NCI-H1436 treated with DMSO at 0.1 percent for 48 hours (cell line): ENCODE results near the gene FARSA.
A peak's percentile ranks its signal among the peaks of the same experiment; 100 is the strongest.
"Not testable (repeated sequence)": the region's sequence is repeated elsewhere in the genome, so short reads cannot be mapped to it uniquely, and the experiment has no call there.

ENCODE experiments used
- DNase-seq: peaks from one replicate; lab custom pipeline; 2025; lab: John Stamatoyannopoulos, UW

FARSA gene

GRCh38 chr19:12890787-12891552 lies 42.5 kb downstream of the FARSA start, which contains the start of gene GCDH:
Gene GCDH (plus strand): TSS chr19:12891160. CDS start chr19:12891305, 145 bp downstream.
- peak; percentile 96 for DNase-seq

- not testable (repeated sequence) for DNase-seq
Observed at GRCh38 chr19:12890299-12890786, 43.2 kb downstream of the FARSA start.

GRCh38 chr19:12888006-12888603 lies 45.4 kb downstream of the FARSA start:
- DNase-seq, result no peak

GRCh38 chr19:12886969-12887747 lies 46.4 kb downstream of the FARSA start, which contains the start of gene KLF1:
Gene KLF1 (minus strand): TSS chr19:12887201. CDS start chr19:12887140, 61 bp downstream.
- DNase-seq, result no peak

- no peak for DNase-seq
Observed at GRCh38 chr19:12886651-12886968, 46.9 kb downstream of the FARSA start.

- no peak for DNase-seq
Observed at GRCh38 chr19:12885749-12886650, 47.5 kb downstream of the FARSA start.

GRCh38 chr19:12884926-12885748 lies 48.4 kb downstream of the FARSA start:
- no peak for DNase-seq

GRCh38 chr19:12884627-12884925 lies 48.9 kb downstream of the FARSA start:
- DNase-seq, result no peak

- DNase-seq, result no peak
Observed at GRCh38 chr19:12884202-12884601, 49.3 kb downstream of the FARSA start.

GRCh38 chr19:12882589-12882988 lies 50.9 kb downstream of the FARSA start:
- DNase-seq, result no peak

- peak; percentile 88 for DNase-seq
Observed at GRCh38 chr19:12881172-12881808, 52.2 kb downstream of the FARSA start, which contains the start of gene DNASE2. Gene DNASE2 (minus strand): TSS chr19:12881449. CDS start chr19:12881375, 74 bp downstream.

- DNase-seq, result no peak
Observed at GRCh38 chr19:12880551-12881171, 52.9 kb downstream of the FARSA start.

- no peak for DNase-seq
Observed at GRCh38 chr19:12875086-12875485, 58.4 kb downstream of the FARSA start.

GRCh38 chr19:12873891-12874745 lies 59.4 kb downstream of the FARSA start:
- DNase-seq, result no peak

- no peak for DNase-seq
Observed at GRCh38 chr19:12872941-12873890, 60.3 kb downstream of the FARSA start.
